ENCODE results near the gene CLDN6. TPM values are rescaled to one million over a fixed set of nuclear protein-coding genes. Genes with fewer than 3 reads are reported as not detected.

The CLDN6 gene
- total RNA-seq, 1 experiment from 2014 or later, result 743 TPM

GRCh38 chr16:2985893-2986355 is 32.1 kb downstream of the CLDN6 start:
- no CpG with 5 or more reads among the region's 15 CpGs for WGBS (ENCODE audit: extremely low coverage, insufficient read length, low lambda C conversion rate)
- Histone ChIP-seq H3T11ph (ENCODE audit: low read length) (no peak overlapping the region), H3K9me3 (ENCODE audit: control insufficient read depth, low read depth, low read length) (no peaks in the 10 kb centered on the region), H3K4me1 (ENCODE audit: insufficient read depth, low read length) (no peaks in the 10 kb centered on the region; the same call in 1 of the 2 replicates), H3K4ac (ENCODE audit: low read depth, low read length) (no peak overlapping the region), H3K27me3 (ENCODE audit: insufficient read depth, low read length) (no peaks in the 10 kb centered on the region), H2BK15ac (ENCODE audit: low read depth, low read length) (no peak overlapping the region), H3K79me1 (ENCODE audit: insufficient read depth, low read depth, low read length, poor library complexity, severe bottlenecking) (no peaks in the 10 kb centered on the region), H3K79me2 (ENCODE audit: insufficient read depth, low read length) (no peaks in the 10 kb centered on the region), H4K5ac (ENCODE audit: insufficient read length, low read depth, low read length) (no peak overlapping the region), H2BK5ac (ENCODE audit: insufficient read length, low read length) (no peak overlapping the region), H2BK120ac (ENCODE audit: low read depth, low read length, poor library complexity, severe bottlenecking) (no peak overlapping the region), H2BK20ac (ENCODE audit: low read depth, low read length, poor library complexity, severe bottlenecking) (no peak overlapping the region), H4K8ac (replicated peaks; ENCODE audit: insufficient read length, low read depth, low read length) (no peak overlapping the region), H2BK12ac (ENCODE audit: insufficient read length, low read depth, low read length) (no peak overlapping the region), H3K23me2 (ENCODE audit: insufficient read length, low read depth, low read length, poor library complexity, severe bottlenecking) (peaks cover under 1% of the 10 kb centered on the region), H3K56ac (ENCODE audit: insufficient read length, low read depth, low read length) (no peak overlapping the region), H2AFZ (ENCODE audit: low read length) (no peak overlapping the region), H3K4me2 (ENCODE audit: insufficient read depth, insufficient read length, low read length) (no peak overlapping the region), H3K18ac (ENCODE audit: insufficient read length, low read depth, low read length) (no peak overlapping the region), H3K14ac (ENCODE audit: insufficient read depth, low read length) (no peak overlapping the region), H3K23ac (ENCODE audit: insufficient read length, low read depth, low read length) (no peak overlapping the region), H3K27ac (ENCODE audit: insufficient read length, low read depth, low read length) (no peak overlapping the region), H3K9ac (ENCODE audit: extremely low read depth, insufficient read length, low read length) (no peak overlapping the region), H4K91ac (ENCODE audit: insufficient read length, low read depth, low read length) (no peak overlapping the region), H2AK5ac (ENCODE audit: insufficient read length, low read length) (no peak overlapping the region), H4K20me1 (ENCODE audit: control insufficient read depth, insufficient read depth, insufficient read length) (no peaks in the 10 kb centered on the region)
- TF ChIP-seq CTCF (conservative IDR thresholded peaks at IDR 0.05), result no peak
- no peaks in the 10 kb centered on the region for H3K9me3 Mint-ChIP-seq
- peaks cover 30 to 54% of the 10 kb centered on the region in 2 experiments for H3K4me1 Mint-ChIP-seq
- no peak for DNase-seq
- H3K4me3 Mint-ChIP-seq, result no peak overlapping the region
- H3K27me3 Mint-ChIP-seq (ENCODE audit: low read depth), result peaks cover 10% of the 10 kb centered on the region
- no peak overlapping the region for H3K27ac Mint-ChIP-seq
- no peaks in the 10 kb centered on the region for H3K36me3 Mint-ChIP-seq (ENCODE audit: insufficient read depth in 1 of 3, low read depth in 3 of 3)

All from H9 (cell line).